GM18519 (cell line): Measurements from ENCODE around the gene RRM2.
A peak's percentile ranks its signal among the peaks of the same experiment; 100 is the strongest.

Source experiments
- ATAC-seq: cut with Tn5 transposase; IDR thresholded peaks from one replicate; pipeline ENCODE4 v1.9.1; 2021; ENCODE audit warnings: mild to moderate bottlenecking, moderate library complexity; ENCODE audit not compliant: unreplicated experiment, low FRiP score

The RRM2 gene

GRCh38 chr2:10122500-10123280 lies at the start of gene RRM2:
Gene RRM2 (plus strand): TSS chr2:10122739. CDS start chr2:10122799, 60 bp downstream.
- ATAC-seq: peak; percentile 61

GRCh38 chr2:10073706-10074105 lies 48.8 kb upstream of the RRM2 start:
- no peak for ATAC-seq

- ATAC-seq: no peak
Observed at GRCh38 chr2:10075101-10075500, 47.4 kb upstream of the RRM2 start.

GRCh38 chr2:10075571-10076209 lies 46.8 kb upstream of the RRM2 start:
- ATAC-seq: no peak

- ATAC-seq: no peak
Observed at GRCh38 chr2:10076511-10076910, 46.0 kb upstream of the RRM2 start.

GRCh38 chr2:10076988-10077527 lies 45.5 kb upstream of the RRM2 start:
- ATAC-seq: no peak

- no peak for ATAC-seq
Observed at GRCh38 chr2:10078001-10078400, 44.5 kb upstream of the RRM2 start.

- ATAC-seq: no peak
Observed at GRCh38 chr2:10078704-10079265, 43.8 kb upstream of the RRM2 start.

- no peak for ATAC-seq
Observed at GRCh38 chr2:10079266-10079869, 43.2 kb upstream of the RRM2 start.

GRCh38 chr2:10079870-10080535 lies 42.5 kb upstream of the RRM2 start, which contains the start of gene CYS1:
Gene CYS1 (minus strand): TSS chr2:10080411. CDS start chr2:10080223, 188 bp downstream.
- ATAC-seq: no peak

GRCh38 chr2:10080536-10081304 lies 41.8 kb upstream of the RRM2 start:
- no peak for ATAC-seq

- ATAC-seq: no peak
Observed at GRCh38 chr2:10083046-10083445, 39.5 kb upstream of the RRM2 start.

- no peak for ATAC-seq
Observed at GRCh38 chr2:10083692-10084211, 38.8 kb upstream of the RRM2 start.

GRCh38 chr2:10084223-10084865 lies 38.2 kb upstream of the RRM2 start:
- no peak for ATAC-seq

- ATAC-seq: no peak
Observed at GRCh38 chr2:10085043-10085667, 37.4 kb upstream of the RRM2 start.

GRCh38 chr2:10085668-10086059 lies 36.9 kb upstream of the RRM2 start:
- ATAC-seq: no peak

GRCh38 chr2:10086950-10087349 lies 35.6 kb upstream of the RRM2 start:
- no peak for ATAC-seq

- ATAC-seq: no peak
Observed at GRCh38 chr2:10087360-10087759, 35.2 kb upstream of the RRM2 start.
